HCT116 (cell line): ENCODE results near the gene CD2BP2. TPM values are rescaled to one million over a fixed set of nuclear protein-coding genes. Genes with fewer than 3 reads are reported as not detected.

Source experiments
- ATAC-seq: fragments of 200-7000 bp; cut with Tn5 transposase; 2 replicates; pipeline ENCODE4 v1.9.1; 2020; ENCODE audit warnings: mild to moderate bottlenecking, moderate library complexity
- BruUV-seq: library from RNA; stranded (reverse); fragments of 400-500 nt; replicated peaks from 2 replicates; lab custom pipeline; 2021; lab: Mats Ljungman, UMichigan
- CTCF ChIA-PET: fragments of 300-600 bp; sonication (Branson Sonifier 250); formaldehyde crosslinking; loops from one replicate; lab custom pipeline; 2021; ENCODE audit warnings: antibody characterized with exemption; lab: Charles Lee
- POLR2A ChIA-PET: fragments of 300-600, 350-600 bp; sonication (Branson Sonifier 250); formaldehyde crosslinking; loops from one replicate; lab custom pipeline; 2021; ENCODE audit warnings: antibody characterized with exemption; lab: Charles Lee
- RAD21 ChIA-PET, 2 experiments: fragments of 300-600 bp; sonication (Branson Sonifier 250); formaldehyde crosslinking; loops; one replicate each; lab custom pipeline; 2023; ENCODE audit warnings: low total read pairs in 2 of 2; ENCODE audit not compliant: uncharacterized antibody in 2 of 2, unreplicated experiment in 2 of 2, low non-redundant PET in 1 of 2; lab: Charles Lee
- DNase-seq: peaks from one replicate; pipeline ENCODE4 v3.0.0-alpha.2; 2010; ENCODE audit warnings: low read depth, low spot score
- H2AFZ ChIP-seq: fragments of 200-600 bp; shearing (Covaris generic), sonication (generic); 2 replicates; pipeline ENCODE4 v1.6.1; 2017; ENCODE audit warnings: low read depth, mixed run types, mixed read lengths, antibody characterized with exemption, low read length; ENCODE audit not compliant: poor library complexity, severe bottlenecking
- H3K27ac ChIP-seq: 2 replicates; pipeline ENCODE4 v1.5.1; 2012; ENCODE audit warnings: low read depth, low read length
- H3K27me3 ChIP-seq: fragments of 200-600 bp; sonication (generic); 2 replicates; pipeline ENCODE4 v1.6.1; 2016; ENCODE audit warnings: mixed run types, low read length, mixed read lengths; ENCODE audit not compliant: insufficient read depth
- H3K36me3 ChIP-seq, 2 experiments: fragments of 200-500 bp in 1 of 2; fragments of 200-600 bp in 1 of 2; sonication (Bioruptor generic) in 1 of 2; sonication (generic) in 1 of 2; 2 replicates each; pipeline versions ENCODE4 v1.5.1 to v1.6.1; 2014 to 2016; ENCODE audit warnings: low read length in 2 of 2, inconsistent platforms in 1 of 2, mixed read lengths in 1 of 2, mixed run types in 1 of 2; ENCODE audit not compliant: insufficient read depth in 2 of 2, control insufficient read depth in 1 of 2
- H3K4me1 ChIP-seq, 2 experiments: fragments of 200-600 bp in 1 of 2; sonication (generic) in 1 of 2; 2 replicates each; pipeline versions ENCODE4 v1.5.1 to v1.6.1; 2012 to 2017; ENCODE audit warnings: low read length in 2 of 2, inconsistent platforms in 1 of 2, mild to moderate bottlenecking in 1 of 2, mixed read lengths in 1 of 2, mixed run types in 1 of 2, moderate library complexity in 1 of 2; ENCODE audit not compliant: insufficient read depth in 2 of 2, control insufficient read depth in 1 of 2
- H3K4me2 ChIP-seq: fragments of 200-600 bp; sonication (generic); 2 replicates; pipeline ENCODE4 v1.6.1; 2017; ENCODE audit warnings: mixed run types, low read length, mixed read lengths
- H3K4me3 ChIP-seq, 2 experiments: fragments of 200-600 bp in 1 of 2; sonication (generic) in 1 of 2; replicated peaks in 1 of 2; 2 replicates each; pipeline ENCODE4 v1.5.1; 2011 to 2016; ENCODE audit warnings: low read length in 2 of 2, control low read depth in 1 of 2, low read depth in 1 of 2, mild to moderate bottlenecking in 1 of 2, mixed read lengths in 1 of 2, mixed run types in 1 of 2
- H3K79me2 ChIP-seq: fragments of 200-600 bp; sonication (generic); 2 replicates; pipeline ENCODE4 v1.6.1; 2017; ENCODE audit warnings: mild to moderate bottlenecking, mixed run types, low read length, moderate library complexity, mixed read lengths; ENCODE audit not compliant: insufficient read depth
- H3K9ac ChIP-seq: fragments of 200-600 bp; sonication (generic); 2 replicates; pipeline ENCODE4 v1.6.1; 2016; ENCODE audit warnings: low read length, mixed read lengths
- H3K9me2 ChIP-seq: fragments of 200-600 bp; sonication (generic), shearing (Covaris generic); 2 replicates; pipeline ENCODE4 v1.6.1; 2017; ENCODE audit warnings: mixed run types, mild to moderate bottlenecking, moderate library complexity; ENCODE audit not compliant: insufficient read depth
- H3K9me3 ChIP-seq, 2 experiments: fragments of 200-500 bp in 1 of 2; fragments of 200-600 bp in 1 of 2; sonication (Bioruptor generic) in 1 of 2; sonication (generic) in 1 of 2; 2 replicates each; pipeline ENCODE4 v1.6.1; 2014 to 2017; ENCODE audit warnings: low read length in 2 of 2, mixed read lengths in 2 of 2, inconsistent platforms in 1 of 2, low read depth in 1 of 2, mild to moderate bottlenecking in 1 of 2, mixed run types in 1 of 2, moderate library complexity in 1 of 2; ENCODE audit not compliant: control insufficient read depth in 1 of 2, insufficient read depth in 1 of 2
- H4K20me1 ChIP-seq: fragments of 200-600 bp; sonication (generic), shearing (Covaris generic); 2 replicates; pipeline ENCODE4 v1.6.1; 2017; ENCODE audit warnings: mixed run types, mild to moderate bottlenecking, moderate library complexity; ENCODE audit not compliant: insufficient read depth
- CBX3 ChIP-seq: IDR thresholded peaks from 2 replicates; pipeline ENCODE4 v1.6.1; 2012; ENCODE audit warnings: low read depth
- CEBPB ChIP-seq: IDR thresholded peaks from 2 replicates; pipeline ENCODE4 v1.6.1; 2012; ENCODE audit warnings: low read depth
- EGR1 ChIP-seq: IDR thresholded peaks from 2 replicates; pipeline ENCODE4 v1.6.1; 2012; ENCODE audit warnings: low read depth
- ELF1 ChIP-seq: IDR thresholded peaks from 2 replicates; pipeline ENCODE4 v1.6.1; 2012; ENCODE audit warnings: low read depth, borderline replicate concordance
- EZH2 ChIP-seq: fragments of 200-600 bp; sonication (generic); IDR thresholded peaks from 2 replicates; pipeline ENCODE4 v1.6.1; 2017; ENCODE audit warnings: antibody characterized with exemption, mixed run types
- FOSL1 ChIP-seq: IDR thresholded peaks from 2 replicates; pipeline ENCODE4 v1.6.1; 2012; ENCODE audit warnings: low read depth
- JUND ChIP-seq: IDR thresholded peaks from 2 replicates; pipeline ENCODE4 v1.6.1; 2012
- POLR2A ChIP-seq: IDR thresholded peaks from 2 replicates; pipeline ENCODE4 v1.7.0; 2011; ENCODE audit warnings: borderline replicate concordance; ENCODE audit not compliant: insufficient read depth, insufficient read length; ENCODE audit errors: extremely low read depth
- POLR2AphosphoS5 ChIP-seq: IDR thresholded peaks from 2 replicates; pipeline ENCODE4 v1.6.1; 2011; ENCODE audit warnings: mild to moderate bottlenecking, low read depth, low read length, moderate library complexity
- RAD21 ChIP-seq: IDR thresholded peaks from 2 replicates; pipeline ENCODE4 v1.6.1; 2012; ENCODE audit warnings: low read depth, mild to moderate bottlenecking
- SP1 ChIP-seq: IDR thresholded peaks from 2 replicates; pipeline ENCODE4 v1.6.1; 2012; ENCODE audit warnings: low read depth
- SRF ChIP-seq: IDR thresholded peaks from 2 replicates; pipeline ENCODE4 v1.6.1; 2012; ENCODE audit warnings: low read depth
- TCF7L2 ChIP-seq: IDR thresholded peaks from 2 replicates; pipeline ENCODE4 v1.7.0; 2011; ENCODE audit warnings: borderline replicate concordance, inconsistent platforms; ENCODE audit not compliant: insufficient read depth, insufficient read length; ENCODE audit errors: extremely low read depth
- YY1 ChIP-seq: IDR thresholded peaks from 2 replicates; pipeline ENCODE4 v1.6.1; 2011; ENCODE audit warnings: low read length, low read depth, moderate library complexity, mild to moderate bottlenecking; ENCODE audit not compliant: insufficient replicate concordance; ENCODE audit errors: extremely low read depth
- ZFX ChIP-seq: fragments of 450-650 bp; IDR thresholded peaks from 2 replicates; pipeline ENCODE4 v1.6.1; 2017
- intact Hi-C: fragments of 100-400 bp; cut with micrococcal nuclease; formaldehyde crosslinking; loops from 2 replicates; pipeline ENCODE4 v1.10.0; 2022
- total RNA-seq: library from RNA; stranded (reverse); gene quantifications from one replicate; pipeline ENCODE4 v1.2.1, GENCODE V29; 2021; ENCODE audit not compliant: unreplicated experiment
- TF ChIP-seq, protein P1 (sequence below): IDR thresholded peaks from 2 replicates; pipeline ENCODE4 v1.6.1; 2011; ENCODE audit warnings: mild to moderate bottlenecking, low read length, moderate library complexity; ENCODE audit not compliant: insufficient replicate concordance; ENCODE audit errors: extremely low read depth
- TF ChIP-seq, protein P2 (sequence below): IDR thresholded peaks from 2 replicates; pipeline ENCODE4 v1.6.1; 2012
- TF ChIP-seq, protein P3 (sequence below): IDR thresholded peaks from 2 replicates; pipeline ENCODE4 v1.6.1; 2012

The CD2BP2 gene
- total RNA-seq, 1 experiment from 2014 or later = 51.8 TPM

DNA sequence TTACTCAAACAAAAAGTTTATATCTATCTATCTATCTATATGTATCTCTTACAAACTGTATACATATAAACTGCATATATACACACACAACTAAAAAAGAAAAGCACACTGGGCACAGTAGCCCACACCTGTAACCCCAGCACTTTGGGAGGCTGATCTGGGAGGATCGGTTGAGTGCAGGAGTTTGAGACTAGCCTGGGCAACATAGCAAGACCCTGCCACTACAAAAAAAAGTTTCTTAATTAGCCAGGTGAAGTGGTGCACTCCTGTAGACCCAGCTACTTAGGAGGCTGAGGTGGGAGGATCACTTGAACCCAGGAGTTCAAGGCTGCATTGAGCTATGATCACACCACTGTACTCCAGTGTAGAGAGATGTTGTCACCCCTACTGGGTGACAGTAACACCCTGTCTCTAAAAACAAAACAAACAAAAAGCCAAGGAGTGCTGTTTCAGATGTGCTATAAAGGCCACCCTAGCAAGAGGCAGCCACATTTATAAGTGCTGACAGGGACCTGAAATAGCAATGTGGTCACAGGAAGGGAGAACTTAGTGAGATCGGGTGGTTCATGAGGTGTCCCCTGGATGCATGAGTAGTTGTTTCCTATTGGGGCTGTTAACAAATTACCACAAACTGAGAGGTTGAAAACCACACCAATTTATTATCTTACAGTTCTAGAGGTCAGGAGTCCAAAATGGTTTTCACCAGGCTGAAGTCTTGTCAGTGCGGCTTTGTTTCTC is 4.8 kb downstream of the CD2BP2 start (continued):
- TF ChIP-seq, protein P1, sequence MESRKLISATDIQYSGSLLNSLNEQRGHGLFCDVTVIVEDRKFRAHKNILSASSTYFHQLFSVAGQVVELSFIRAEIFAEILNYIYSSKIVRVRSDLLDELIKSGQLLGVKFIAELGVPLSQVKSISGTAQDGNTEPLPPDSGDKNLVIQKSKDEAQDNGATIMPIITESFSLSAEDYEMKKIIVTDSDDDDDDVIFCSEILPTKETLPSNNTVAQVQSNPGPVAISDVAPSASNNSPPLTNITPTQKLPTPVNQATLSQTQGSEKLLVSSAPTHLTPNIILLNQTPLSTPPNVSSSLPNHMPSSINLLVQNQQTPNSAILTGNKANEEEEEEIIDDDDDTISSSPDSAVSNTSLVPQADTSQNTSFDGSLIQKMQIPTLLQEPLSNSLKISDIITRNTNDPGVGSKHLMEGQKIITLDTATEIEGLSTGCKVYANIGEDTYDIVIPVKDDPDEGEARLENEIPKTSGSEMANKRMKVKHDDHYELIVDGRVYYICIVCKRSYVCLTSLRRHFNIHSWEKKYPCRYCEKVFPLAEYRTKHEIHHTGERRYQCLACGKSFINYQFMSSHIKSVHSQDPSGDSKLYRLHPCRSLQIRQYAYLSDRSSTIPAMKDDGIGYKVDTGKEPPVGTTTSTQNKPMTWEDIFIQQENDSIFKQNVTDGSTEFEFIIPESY = no peak
- TF ChIP-seq EGR1 (no peak), FOSL1 (no peak), RAD21 (no peak), POLR2A (no peak), CBX3 (no peak), ZFX (no peak), EZH2 (no peak)
- TF ChIP-seq, protein P2, sequence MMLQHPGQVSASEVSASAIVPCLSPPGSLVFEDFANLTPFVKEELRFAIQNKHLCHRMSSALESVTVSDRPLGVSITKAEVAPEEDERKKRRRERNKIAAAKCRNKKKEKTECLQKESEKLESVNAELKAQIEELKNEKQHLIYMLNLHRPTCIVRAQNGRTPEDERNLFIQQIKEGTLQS = no peak
- TF ChIP-seq, protein P3, sequence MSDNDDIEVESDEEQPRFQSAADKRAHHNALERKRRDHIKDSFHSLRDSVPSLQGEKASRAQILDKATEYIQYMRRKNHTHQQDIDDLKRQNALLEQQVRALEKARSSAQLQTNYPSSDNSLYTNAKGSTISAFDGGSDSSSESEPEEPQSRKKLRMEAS = no peak

GRCh38 chr16:30349675-30350074 is 5.4 kb downstream of the CD2BP2 start:
- H3K79me2 ChIP-seq = peaks cover 27% of the 10 kb centered on the region
- no peak overlapping the region for H3K4me2 ChIP-seq
- ChIA-PET RAD21 (no interaction called here), CTCF (no interaction called here), POLR2A (no interaction called here)
- no peak overlapping the region for H3K27ac ChIP-seq
- intact Hi-C loops = no loop called here
- no peak for ATAC-seq
- H3K36me3 ChIP-seq = peaks cover 9 to 30% of the 10 kb centered on the region in 2 experiments; a peak in 2 of 4 replicates
- no peaks in the 10 kb centered on the region for H3K27me3 ChIP-seq
- BruUV-seq = no TSS peak
- H3K9ac ChIP-seq = no peak overlapping the region
- H3K9me3 ChIP-seq = no peaks in the 10 kb centered on the region
- DNase-seq = no peak
- H3K9me2 ChIP-seq = no peaks in the 10 kb centered on the region
- H3K4me1 ChIP-seq = peaks cover 27 to 31% of the 10 kb centered on the region in 2 experiments
- H3K4me3 ChIP-seq = no peak overlapping the region
- no peak overlapping the region for H2AFZ ChIP-seq
- TF ChIP-seq SRF (no peak), TCF7L2 (no peak), YY1 (no peak), JUND (no peak), CEBPB (no peak), EGR1 (no peak), SP1 (no peak), ELF1 (no peak), FOSL1 (no peak), POLR2AphosphoS5 (no peak)
- TF ChIP-seq, protein P1 = no peak
- TF ChIP-seq, protein P2 = no peak
- TF ChIP-seq, all 23 proteins: peak for 0
- no peaks in the 10 kb centered on the region for H4K20me1 ChIP-seq
